Left renal pelvis (tissue), 4 donors: Measurements from ENCODE around the gene CPT1B. TPM values are rescaled to one million over a fixed set of nuclear protein-coding genes. Genes with fewer than 3 reads are reported as not detected.
"Not testable (repeated sequence)": the region's sequence is repeated elsewhere in the genome, so short reads cannot be mapped to it uniquely, and the experiment has no call there.

Source experiments
- DNase-seq, 4 donors: peaks; one replicate each; pipeline ENCODE4 v3.0.0-alpha.2; 2013; ENCODE audit warnings: low read depth in 4 of 4, low spot score in 3 of 4
- polyA plus RNA-seq, 4 donors: library from polyadenylated mRNA; unstranded; fragments of 120-200 nt; gene quantifications; one replicate each; pipeline ENCODE4 v1.2.1, GENCODE V29; 2013; ENCODE audit not compliant: insufficient read length in 4 of 4

Gene CPT1B
- polyA plus RNA-seq, 4 donors: 7.5 to 17.4 (median 10.2) TPM

GRCh38 chr22:50520826-50521453 lies 57.3 kb downstream of the CPT1B start:
- no peak for DNase-seq

- not testable (repeated sequence) for DNase-seq
These were observed 58.0 kb downstream of the CPT1B start for GRCh38 chr22:50520184-50520583.

- no peak for DNase-seq
These were observed 59.1 kb downstream of the CPT1B start for GRCh38 chr22:50519151-50519550.

Other genes with a start within 250 kb of the CPT1B start
- 10 to 100 TPM; 30.2 to 58.8 (median 35.4) TPM for gene PPP6R2, start 235.1 kb downstream of the CPT1B start, polyA plus RNA-seq
- gene SBF1, start 103.4 kb downstream of the CPT1B start, polyA plus RNA-seq: 10 to 100 TPM; 25.9 to 47.1 (median 34.9) TPM
- 1 to 10 TPM in 3 of 4 donors, under 1 TPM in 1; 0.83 to 7.4 (median 3.9) TPM for gene ADM2, start 96.9 kb downstream of the CPT1B start, polyA plus RNA-seq
- 10 to 100 TPM in 1 of 4 donors, 1 to 10 TPM in 2, under 1 TPM in 1; 0.44 to 12.5 (median 6.1) TPM for gene MIOX, start 91.6 kb downstream of the CPT1B start, polyA plus RNA-seq
- 10 to 100 TPM; 34.7 to 68.3 (median 42.0) TPM for gene LMF2, start 70.7 kb downstream of the CPT1B start, polyA plus RNA-seq
- 10 to 100 TPM; 39.7 to 54.3 (median 43.9) TPM for gene NCAPH2, start 70.2 kb downstream of the CPT1B start, polyA plus RNA-seq
- gene SCO2, start 52.8 kb downstream of the CPT1B start, polyA plus RNA-seq: 1 to 10 TPM in 2 of 4 donors, under 1 TPM in 1, not detected in 1; 0.83 to 7.6 (median 3.9) TPM
- gene TYMP, start 48.4 kb downstream of the CPT1B start, polyA plus RNA-seq: 1 to 10 TPM in 3 of 4 donors, under 1 TPM in 1; 0.83 to 4.3 (median 2.1) TPM
- gene KLHDC7B, start 32.5 kb downstream of the CPT1B start, polyA plus RNA-seq: under 1 TPM; 0.03 to 0.47 (median 0.32) TPM
- gene SYCE3, start 15.5 kb downstream of the CPT1B start, polyA plus RNA-seq: under 1 TPM in 1 of 4 donors, not detected in 3; 0.42 TPM
- 10 to 100 TPM; 71.6 to 88.6 (median 81.1) TPM for gene CHKB, start 4.4 kb upstream of the CPT1B start, polyA plus RNA-seq
- gene MAPK8IP2, start 22.4 kb upstream of the CPT1B start, polyA plus RNA-seq: 1 to 10 TPM in 2 of 4 donors, under 1 TPM in 2; 0.72 to 3.5 (median 0.93) TPM
- 10 to 100 TPM in 3 of 4 donors, 1 to 10 TPM in 1; 6.3 to 26.6 (median 13.4) TPM for gene ARSA, start 49.7 kb upstream of the CPT1B start, polyA plus RNA-seq
- gene SHANK3, start 94.4 kb upstream of the CPT1B start, polyA plus RNA-seq: 10 to 100 TPM; 10.2 to 25.3 (median 13.4) TPM
- under 1 TPM; 0.52 to 0.76 (median 0.52) TPM for gene ACR, start 159.8 kb upstream of the CPT1B start, polyA plus RNA-seq
- gene RABL2B, start 205.2 kb upstream of the CPT1B start, polyA plus RNA-seq: 10 to 100 TPM; 33.9 to 82.3 (median 54.0) TPM